GM12801 (cell line): Measurements from ENCODE around the gene SLC43A1.

Source experiments
- CTCF ChIP-seq: IDR thresholded peaks from one replicate; pipeline ENCODE4 v1.5.1; 2011; ENCODE audit warnings: control low read depth; ENCODE audit not compliant: insufficient read length; ENCODE audit errors: extremely low read depth

Gene SLC43A1

GRCh38 chr11:57515332-57516060 is at the start of gene SLC43A1:
TSS of gene SLC43A1 (minus strand) at chr11:57515702. CDS start at chr11:57514111, 1,591 bp downstream.
- TF ChIP-seq CTCF, result no peak

- no peak for TF ChIP-seq CTCF
Measured at GRCh38 chr11:57562596-57562995, 47.1 kb upstream of the SLC43A1 start.

- no peak for TF ChIP-seq CTCF
Measured at GRCh38 chr11:57560146-57560545, 44.6 kb upstream of the SLC43A1 start.

GRCh38 chr11:57556041-57556440 is 40.5 kb upstream of the SLC43A1 start:
- TF ChIP-seq CTCF, result no peak

GRCh38 chr11:57555393-57555792 is 39.9 kb upstream of the SLC43A1 start:
- TF ChIP-seq CTCF, result no peak

GRCh38 chr11:57552479-57552878 is 37.0 kb upstream of the SLC43A1 start:
- no peak for TF ChIP-seq CTCF

- no peak for TF ChIP-seq CTCF
Measured at GRCh38 chr11:57551941-57552340, 36.4 kb upstream of the SLC43A1 start.
